ENCODE results near the gene CAMK2B.

CAMK2B gene

DNA sequence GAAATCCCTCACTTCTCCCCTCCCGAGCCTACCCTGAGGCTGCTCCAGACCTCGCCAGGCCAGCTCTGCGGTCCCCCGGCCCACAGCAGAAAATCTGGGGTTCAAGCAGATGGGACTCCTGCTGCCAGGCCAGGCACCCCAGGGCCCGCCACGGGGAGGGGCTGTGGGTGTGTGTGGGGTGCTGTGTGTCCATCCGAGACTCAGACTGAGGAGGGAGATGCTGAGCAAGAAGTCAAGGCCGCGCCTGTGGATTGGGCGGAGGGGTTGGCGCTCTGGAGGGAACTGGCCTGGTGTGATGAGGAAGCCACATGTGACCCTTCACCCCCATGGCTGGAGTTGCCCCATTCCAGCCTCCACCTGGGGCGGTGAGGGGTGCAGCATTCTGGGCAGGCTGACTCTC is 73.5 kb downstream of the CAMK2B start:
- DNase-seq, result no peak

- DNase-seq, result no peak
Observed at GRCh38 chr7:44251269-44251668, 74.1 kb downstream of the CAMK2B start.

DNA sequence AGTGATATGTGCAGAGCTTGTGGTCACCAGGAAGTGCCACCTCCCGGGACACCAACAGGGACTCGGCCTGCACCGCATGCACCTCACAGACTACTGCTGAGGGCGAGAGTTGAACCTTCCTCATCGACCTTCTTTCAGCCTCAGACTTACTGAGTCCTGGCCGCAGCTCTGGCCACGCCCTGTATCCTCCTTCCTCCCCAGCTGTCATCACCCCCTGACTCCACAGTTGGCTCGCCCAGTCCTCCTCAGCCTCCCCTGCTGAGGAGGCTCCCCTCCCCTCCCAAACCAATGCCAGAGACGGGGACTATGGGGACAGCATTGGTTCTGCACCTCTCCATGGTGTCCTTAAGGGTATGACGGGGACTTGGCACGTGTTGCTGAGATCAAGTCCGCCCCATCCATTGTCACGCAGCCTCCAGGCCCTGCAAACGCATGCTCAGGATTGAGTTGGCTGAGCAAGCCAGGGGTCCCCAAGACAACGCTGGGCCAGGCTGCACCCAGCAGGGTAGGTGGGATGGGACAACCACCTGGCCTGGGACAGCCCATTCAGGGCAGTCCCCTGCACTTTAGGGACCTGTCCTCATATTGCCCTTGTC is 75.7 kb downstream of the CAMK2B start:
- no peak for DNase-seq

DNA sequence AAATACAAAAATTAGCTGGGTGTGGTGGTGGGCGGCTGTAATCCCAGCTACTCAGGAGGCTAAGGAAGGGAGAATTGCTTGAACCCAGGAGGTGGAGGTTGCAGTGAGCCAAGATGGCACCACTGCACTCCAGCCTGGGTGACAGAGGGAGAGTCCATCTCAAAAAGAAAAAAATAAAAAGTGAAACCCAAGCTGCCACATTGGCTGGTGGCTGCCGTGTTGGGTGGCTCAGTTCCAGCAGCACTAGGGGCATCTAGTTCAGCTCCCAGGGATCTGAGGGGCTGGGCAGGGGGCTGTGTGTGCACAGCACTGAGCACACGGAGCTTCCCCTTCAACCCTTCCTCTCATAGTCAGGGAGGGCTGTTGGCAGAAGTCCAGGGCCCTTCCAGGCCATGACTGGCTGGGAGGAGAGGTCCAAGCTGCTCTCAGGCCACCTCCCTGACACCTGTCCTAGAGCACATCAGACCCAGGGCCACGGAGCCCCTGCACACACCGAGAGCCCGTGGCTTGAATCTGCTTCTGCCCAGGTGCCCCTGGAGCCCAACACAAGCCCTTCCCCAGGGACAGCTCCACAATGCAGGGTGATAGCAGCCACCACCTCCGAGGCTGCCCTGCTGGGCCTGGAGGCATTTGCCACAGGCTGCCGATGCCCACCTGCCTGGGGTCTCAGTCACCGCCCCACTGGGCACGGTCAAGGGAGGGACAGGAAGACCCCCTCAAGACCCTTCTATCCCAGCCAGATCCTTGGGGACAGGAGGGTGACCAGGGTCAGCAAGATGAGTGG is 77.3 kb downstream of the CAMK2B start:
- peak in 1 of 14 donors; percentile 46 for DNase-seq

- DNase-seq, result no peak
Observed at GRCh38 chr7:44246396-44247113, 78.8 kb downstream of the CAMK2B start.

GRCh38 chr7:44244282-44244681 is 81.1 kb downstream of the CAMK2B start:
- DNase-seq, result peak in 1 of 14 donors; percentile 14

GRCh38 chr7:44242091-44242490 is 83.3 kb downstream of the CAMK2B start:
- DNase-seq, result no peak

DNA sequence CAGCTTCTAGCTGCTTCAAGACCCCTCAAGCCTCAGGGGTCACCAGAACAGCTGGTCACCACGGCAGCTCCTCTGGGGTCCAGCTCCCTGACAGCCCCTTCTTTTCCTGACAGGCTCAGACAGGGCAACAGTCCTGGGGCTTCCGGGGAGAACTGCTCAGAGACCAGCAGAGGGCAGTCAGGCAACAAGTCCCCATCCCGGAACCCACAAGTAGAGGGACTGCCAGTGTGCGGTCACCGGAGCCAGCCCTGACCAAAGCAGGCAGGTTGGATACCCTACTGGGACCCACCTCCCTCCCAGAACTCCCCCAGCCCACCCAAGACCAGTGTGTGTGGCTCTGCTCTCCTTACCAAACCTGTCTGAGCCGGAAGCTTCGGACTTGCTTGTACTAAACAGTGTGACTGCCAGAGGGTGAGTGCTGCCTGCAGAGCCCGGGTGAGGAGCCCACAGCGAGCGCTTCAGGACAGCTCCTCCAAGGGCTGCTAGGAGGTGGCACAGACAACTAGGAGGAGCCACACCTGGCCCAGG is 84.3 kb downstream of the CAMK2B start:
- DNase-seq, result peak in 13 of 14 donors; percentile 26 to 72 (median 46)

DNA sequence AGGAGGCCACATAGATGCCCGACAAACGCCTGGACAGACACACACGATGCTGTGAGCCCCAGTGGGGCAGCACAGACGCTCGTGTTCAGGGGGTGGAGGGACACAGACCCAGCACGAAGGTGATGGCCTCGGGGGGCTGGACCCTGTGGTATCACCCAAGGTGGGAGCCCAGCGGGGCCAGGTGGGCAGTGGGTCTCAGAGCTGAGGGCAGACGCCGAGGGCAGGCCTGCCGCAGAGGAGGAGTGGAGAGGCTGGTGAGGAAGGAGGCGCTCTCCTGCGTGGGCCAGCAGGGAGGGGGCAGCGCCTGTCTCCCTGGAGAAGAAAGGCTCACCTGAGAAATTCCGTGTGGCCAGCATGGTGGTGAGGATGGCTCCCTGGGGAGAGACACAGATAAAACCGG is 85.0 kb downstream of the CAMK2B start:
- DNase-seq, result no peak

- DNase-seq, result no peak
Observed at GRCh38 chr7:44239361-44239760, 86.0 kb downstream of the CAMK2B start.

GRCh38 chr7:44238116-44238695 is 87.2 kb downstream of the CAMK2B start:
- no peak for DNase-seq

DNA sequence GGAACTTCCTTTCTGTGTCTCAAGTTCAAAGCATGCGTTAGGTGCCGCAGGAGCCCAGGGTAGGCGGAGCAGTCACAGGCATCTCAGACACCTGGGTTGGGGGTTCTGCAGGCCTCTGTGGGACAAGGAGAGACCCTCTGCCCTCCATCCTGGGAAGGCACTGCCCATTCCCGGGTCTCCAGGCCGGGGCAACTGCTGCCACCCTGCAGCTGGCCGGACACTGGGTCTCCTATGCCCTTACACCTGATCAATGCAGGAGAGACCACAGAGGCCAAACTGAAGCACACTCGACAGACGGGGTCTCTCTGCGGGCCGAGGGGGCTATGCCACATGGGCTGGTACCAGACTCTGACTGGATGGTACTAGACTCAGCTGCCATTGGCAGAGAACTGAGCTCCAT is 87.7 kb downstream of the CAMK2B start:
- DNase-seq, result no peak

DNA sequence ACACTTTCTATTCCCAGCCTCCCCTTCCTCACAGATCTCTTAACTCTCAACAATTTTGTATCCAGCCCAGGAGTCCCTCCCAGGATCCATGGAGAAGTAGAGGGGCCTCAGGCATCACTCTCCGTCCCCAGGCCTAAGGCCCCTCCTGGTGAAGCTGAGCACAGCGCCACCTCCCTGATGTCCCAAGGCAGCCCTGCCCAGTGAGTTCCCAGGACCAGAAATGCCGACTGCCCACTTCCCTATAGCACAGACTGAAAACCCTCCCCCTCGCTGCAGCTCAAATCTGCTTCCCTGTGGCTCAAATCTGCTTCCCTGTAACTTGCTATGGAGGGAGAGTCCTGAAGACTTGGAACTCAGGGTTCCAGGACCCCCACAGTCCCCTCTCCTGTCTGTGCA is 89.1 kb downstream of the CAMK2B start:
- DNase-seq, result no peak

- DNase-seq, result peak in 8 of 14 donors; percentile 10 to 64 (median 44)
Observed at GRCh38 chr7:44235582-44236332, 89.6 kb downstream of the CAMK2B start.

DNA sequence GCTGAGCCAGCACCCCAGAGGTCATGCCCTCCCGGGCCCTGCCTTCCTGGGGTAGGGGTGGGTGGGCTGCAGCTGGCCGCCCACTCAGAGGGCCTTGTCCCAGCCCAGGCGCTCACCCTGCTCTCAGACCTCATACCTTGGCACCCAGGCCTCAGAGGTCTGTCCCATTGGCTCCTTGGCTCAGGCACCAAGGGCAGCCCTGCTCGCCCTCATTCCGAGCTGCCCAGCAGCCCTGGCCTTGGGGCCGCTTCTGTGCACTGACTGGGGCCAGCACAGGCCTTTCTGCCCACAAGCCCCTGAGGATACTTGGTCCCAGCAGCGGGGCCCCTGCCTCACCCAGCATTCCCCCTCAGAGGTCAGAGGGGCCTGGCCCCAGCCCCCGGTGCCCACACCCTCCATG is 90.3 kb downstream of the CAMK2B start:
- no peak for DNase-seq

DNA sequence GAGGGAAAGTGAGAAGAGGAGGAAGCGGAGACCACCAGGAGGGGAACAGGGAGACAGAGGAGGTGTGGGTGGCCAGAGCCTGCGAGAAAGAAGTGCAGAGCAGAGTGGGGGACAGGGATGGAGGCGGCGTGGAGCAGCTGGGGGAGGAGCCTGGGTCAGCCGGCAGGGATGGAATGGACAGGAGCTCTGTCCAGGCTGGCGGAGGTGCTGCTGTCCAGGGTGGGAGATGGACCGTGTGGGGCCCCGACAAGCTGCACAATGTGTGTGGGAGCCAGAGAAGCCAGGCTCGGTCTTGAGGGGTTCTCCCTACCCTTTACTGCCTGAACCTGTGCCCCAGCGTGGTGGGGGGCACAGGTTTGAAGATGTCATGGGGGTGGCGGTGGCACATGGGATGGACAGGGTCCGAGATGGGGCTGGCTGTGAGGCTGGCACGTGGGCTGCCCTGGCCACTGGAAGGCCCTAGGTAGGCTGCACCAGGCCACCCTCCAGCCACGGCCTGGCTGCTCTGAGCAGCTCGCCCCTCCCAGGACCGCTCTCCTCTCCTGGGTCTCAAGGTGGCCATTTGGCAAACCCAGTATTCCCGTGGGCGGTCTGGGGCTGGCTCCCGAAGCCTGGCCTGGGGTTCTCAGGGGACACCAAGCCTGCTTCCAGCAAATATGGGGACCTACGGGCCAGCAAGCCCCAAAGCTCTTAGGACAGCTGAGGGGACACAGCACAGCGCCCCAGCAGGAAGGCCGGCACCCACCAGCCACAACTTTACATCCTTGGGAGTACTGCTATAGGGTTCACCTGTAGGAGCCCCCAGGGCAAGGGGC is 92.3 kb downstream of the CAMK2B start:
- DNase-seq, result no peak

- DNase-seq, result no peak
Observed at GRCh38 chr7:44232396-44232795, 93.0 kb downstream of the CAMK2B start.

DNA sequence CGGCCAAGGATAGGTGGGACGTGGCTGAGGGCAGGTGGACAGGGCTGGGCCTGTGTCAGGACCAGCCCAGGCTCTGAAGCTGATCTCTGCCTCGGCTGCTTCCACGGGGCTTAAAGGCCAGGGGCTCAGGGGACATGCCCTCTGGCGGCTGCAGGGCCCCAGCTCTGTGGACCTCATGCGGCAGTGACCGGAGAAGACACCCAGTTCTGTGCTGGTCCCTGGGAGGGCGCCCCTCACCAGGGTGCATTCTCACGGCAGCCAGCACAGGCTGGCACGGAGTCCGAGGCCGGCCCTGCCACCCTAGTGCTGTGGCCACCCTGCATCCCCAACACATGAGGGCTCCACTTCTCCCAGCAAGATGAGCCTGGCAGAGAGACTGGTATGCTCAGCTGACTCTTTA is 94.3 kb downstream of the CAMK2B start:
- no peak for DNase-seq

DNA sequence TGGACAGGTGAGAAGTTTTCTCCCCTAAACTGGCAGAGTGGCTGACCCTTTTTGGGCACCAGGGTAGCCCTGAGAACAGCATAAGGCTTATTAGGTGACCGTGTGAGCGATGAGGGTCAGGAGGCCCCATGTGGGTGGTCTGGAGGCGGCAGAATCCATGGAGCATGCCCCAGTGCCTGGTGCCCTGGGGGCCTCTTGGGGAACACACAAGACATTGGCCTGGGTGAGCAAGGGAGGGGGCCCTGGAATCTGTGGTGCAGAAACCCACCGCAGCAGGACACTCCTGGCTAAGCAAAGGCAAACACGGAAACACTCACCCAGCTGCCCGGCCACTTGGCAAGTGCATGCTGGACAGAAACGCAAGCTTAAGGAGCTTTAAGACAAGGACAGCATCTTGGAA is 95.1 kb downstream of the CAMK2B start:
- no peak for DNase-seq

DNA sequence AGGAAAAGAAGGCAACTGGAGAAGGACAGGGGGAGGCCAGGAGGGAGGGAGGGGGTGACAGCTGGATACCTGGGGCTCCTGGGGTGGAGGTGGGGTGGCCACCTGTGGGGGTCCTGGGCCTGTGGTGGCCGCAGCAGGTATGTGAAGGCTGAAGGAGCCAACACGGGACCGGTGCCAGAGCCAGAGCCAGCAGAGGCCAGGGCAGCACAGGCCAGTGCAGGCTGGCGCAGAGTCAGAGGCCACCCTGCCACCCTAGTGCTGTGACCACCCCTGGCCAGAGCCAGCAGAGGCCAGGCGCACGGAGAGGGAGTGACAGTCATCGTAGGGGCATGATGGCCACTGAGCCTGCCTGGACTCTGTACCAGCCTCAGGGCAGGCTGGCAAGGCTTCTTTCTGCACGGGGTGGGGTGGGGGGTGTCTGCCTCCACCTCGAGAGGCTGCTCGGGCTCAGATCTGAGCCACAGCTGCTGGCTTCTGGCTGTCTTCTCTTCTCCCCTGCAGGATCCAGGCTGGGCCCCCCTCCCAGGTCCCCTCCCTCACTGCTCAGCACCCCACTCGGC is 95.8 kb downstream of the CAMK2B start:
- no peak for DNase-seq

All from C1 segment of cervical spinal cord (tissue), 14 donors.